Fibroblast of lung (primary cell): ENCODE measurements around the gene TNFAIP8L3. TPM values are rescaled to one million over a fixed set of nuclear protein-coding genes. Genes with fewer than 3 reads are reported as not detected.
A peak's percentile ranks its signal among the peaks of the same experiment; 100 is the strongest.

Source experiments
- DNase-seq, 2 donors: peaks; one replicate each; pipeline versions ENCODE4 v3.0.0 to v3.0.0-alpha.2; 2010; ENCODE audit warnings: low read depth in 2 of 2
- H2AFZ ChIP-seq: 2 replicates; pipeline ENCODE4 v1.5.1; 2012; ENCODE audit warnings: low read length, control low read depth, inconsistent platforms
- H3K27ac ChIP-seq: 2 replicates; pipeline ENCODE4 v1.5.1; 2011; ENCODE audit warnings: low read length, control low read depth; ENCODE audit not compliant: insufficient read depth
- H3K27me3 ChIP-seq: 2 replicates; pipeline ENCODE4 v1.5.1; 2011; ENCODE audit warnings: mild to moderate bottlenecking, low read length; ENCODE audit not compliant: control insufficient read depth, insufficient read depth
- H3K36me3 ChIP-seq: 2 replicates; pipeline ENCODE4 v1.5.1; 2011; ENCODE audit warnings: low read length; ENCODE audit not compliant: control insufficient read depth, insufficient read depth
- H3K4me1 ChIP-seq: 2 replicates; pipeline ENCODE4 v1.5.1; 2011; ENCODE audit warnings: low read length; ENCODE audit not compliant: control insufficient read depth, insufficient read depth; ENCODE audit errors: extremely low read depth
- H3K4me2 ChIP-seq: 2 replicates; pipeline ENCODE4 v1.5.1; 2011; ENCODE audit warnings: low read length, control low read depth; ENCODE audit not compliant: insufficient read depth; ENCODE audit errors: extremely low read depth
- H3K4me3 ChIP-seq, 4 experiments: fragments of 200-600 bp in 1 of 4; sonication (generic) in 1 of 4; replicated peaks in 1 of 4; 2 replicates each; pipeline ENCODE4 v1.5.1; 2011 to 2016; ENCODE audit warnings: low read length in 4 of 4, low read depth in 3 of 4, mild to moderate bottlenecking in 3 of 4, control low read depth in 2 of 4, inconsistent platforms in 1 of 4, mixed read lengths in 1 of 4; ENCODE audit not compliant: insufficient read depth in 1 of 4; ENCODE audit errors: control extremely low read depth in 1 of 4
- H3K79me2 ChIP-seq: 2 replicates; pipeline ENCODE4 v1.5.1; 2012; ENCODE audit warnings: mild to moderate bottlenecking, low read length, inconsistent platforms; ENCODE audit not compliant: control insufficient read depth, insufficient read depth
- H3K9ac ChIP-seq: 2 replicates; pipeline ENCODE4 v1.5.1; 2011; ENCODE audit warnings: mild to moderate bottlenecking, low read length, control low read depth; ENCODE audit not compliant: insufficient read depth
- H3K9me3 ChIP-seq: 2 replicates; pipeline ENCODE4 v1.5.1; 2012; ENCODE audit warnings: low read depth, low read length; ENCODE audit not compliant: control insufficient read depth, insufficient read depth
- H4K20me1 ChIP-seq: 2 replicates; pipeline ENCODE4 v1.5.1; 2011; ENCODE audit warnings: low read length; ENCODE audit not compliant: control insufficient read depth, insufficient read depth; ENCODE audit errors: extremely low read depth
- EZH2 ChIP-seq: IDR thresholded peaks from 2 replicates; pipeline ENCODE4 v1.5.1; 2012; ENCODE audit warnings: low read length, control low read depth, mild to moderate bottlenecking; ENCODE audit errors: missing control alignments
- polyA plus RNA-seq, 2 donors: library from polyadenylated mRNA; depleted of rRNA in 1 of 2; stranded (reverse) in 1 of 2; unstranded in 1 of 2; fragments of >200 nt; gene quantifications; 2 replicates each; pipeline ENCODE4 v1.2.1, GENCODE V29; 2011 to 2012; ENCODE audit warnings: missing spikeins in 1 of 2
- total RNA-seq: library from RNA; depleted of rRNA; stranded (reverse); fragments of >200 nt; gene quantifications from 2 replicates; pipeline ENCODE4 v1.2.1, GENCODE V29; 2014
- TF ChIP-seq, protein P1 (sequence below), 2 donors: IDR thresholded peaks in 1 of 2; conservative IDR thresholded peaks in 1 of 2; 1 replicate in 1 of 2; 2 replicates in 1 of 2; pipeline ENCODE4 v1.5.1; 2011 to 2012; ENCODE audit warnings: low read length in 2 of 2, control low read depth in 1 of 2, inconsistent platforms in 1 of 2, low read depth in 1 of 2, mild to moderate bottlenecking in 1 of 2

TNFAIP8L3 gene
- total and polyA plus RNA-seq, 2 donors (not counting 1 experiment from before 2014, with no cell fraction given) = 0.57 to 10.7 TPM

GRCh38 chr15:51087513-51087912 is 7.2 kb downstream of the TNFAIP8L3 start:
- H3K27me3 ChIP-seq = peaks cover 13% of the 10 kb centered on the region
- H3K79me2 ChIP-seq = no peaks in the 10 kb centered on the region
- peaks cover 3% of the 10 kb centered on the region for H3K4me1 ChIP-seq
- no peak overlapping the region for H3K27ac ChIP-seq
- peak in 1 of 2 donors; percentile 8 for DNase-seq
- no peaks in the 10 kb centered on the region for H3K36me3 ChIP-seq
- TF ChIP-seq EZH2 = no peak
- TF ChIP-seq, protein P1, sequence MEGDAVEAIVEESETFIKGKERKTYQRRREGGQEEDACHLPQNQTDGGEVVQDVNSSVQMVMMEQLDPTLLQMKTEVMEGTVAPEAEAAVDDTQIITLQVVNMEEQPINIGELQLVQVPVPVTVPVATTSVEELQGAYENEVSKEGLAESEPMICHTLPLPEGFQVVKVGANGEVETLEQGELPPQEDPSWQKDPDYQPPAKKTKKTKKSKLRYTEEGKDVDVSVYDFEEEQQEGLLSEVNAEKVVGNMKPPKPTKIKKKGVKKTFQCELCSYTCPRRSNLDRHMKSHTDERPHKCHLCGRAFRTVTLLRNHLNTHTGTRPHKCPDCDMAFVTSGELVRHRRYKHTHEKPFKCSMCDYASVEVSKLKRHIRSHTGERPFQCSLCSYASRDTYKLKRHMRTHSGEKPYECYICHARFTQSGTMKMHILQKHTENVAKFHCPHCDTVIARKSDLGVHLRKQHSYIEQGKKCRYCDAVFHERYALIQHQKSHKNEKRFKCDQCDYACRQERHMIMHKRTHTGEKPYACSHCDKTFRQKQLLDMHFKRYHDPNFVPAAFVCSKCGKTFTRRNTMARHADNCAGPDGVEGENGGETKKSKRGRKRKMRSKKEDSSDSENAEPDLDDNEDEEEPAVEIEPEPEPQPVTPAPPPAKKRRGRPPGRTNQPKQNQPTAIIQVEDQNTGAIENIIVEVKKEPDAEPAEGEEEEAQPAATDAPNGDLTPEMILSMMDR (conservative IDR thresholded peaks at IDR 0.05 in 1 of 2, IDR thresholded peaks at IDR 0.05 in 1 of 2; ENCODE audit: low read depth in 1 of 2, low read length in 2 of 2) = no peak
- H2AFZ ChIP-seq = no peak overlapping the region
- no peak overlapping the region for H3K9ac ChIP-seq
- no peaks in the 10 kb centered on the region for H3K9me3 ChIP-seq
- H3K4me3 ChIP-seq = no peak overlapping the region
- H3K4me2 ChIP-seq = no peak overlapping the region
- peaks cover 1% of the 10 kb centered on the region for H4K20me1 ChIP-seq

GRCh38 chr15:51086409-51086808 is 8.3 kb downstream of the TNFAIP8L3 start:
- TF ChIP-seq, protein P1 (conservative IDR thresholded peaks at IDR 0.05 in 1 of 2, IDR thresholded peaks at IDR 0.05 in 1 of 2; ENCODE audit: low read depth in 1 of 2, low read length in 2 of 2) = no peak
- TF ChIP-seq EZH2 = no peak
- DNase-seq = no peak
- Histone ChIP-seq H3K9me3 (no peaks in the 10 kb centered on the region), H3K27me3 (peaks cover 7% of the 10 kb centered on the region), H3K4me2 (no peak overlapping the region), H3K27ac (no peak overlapping the region), H4K20me1 (peaks cover 1% of the 10 kb centered on the region), H3K4me3 (no peak overlapping the region), H2AFZ (no peak overlapping the region), H3K9ac (no peak overlapping the region), H3K79me2 (no peaks in the 10 kb centered on the region), H3K36me3 (no peaks in the 10 kb centered on the region), H3K4me1 (peaks cover 3% of the 10 kb centered on the region)

GRCh38 chr15:51085764-51086163 is 8.9 kb downstream of the TNFAIP8L3 start:
- peak; percentile 32 to 36 for DNase-seq
- H3K27me3 ChIP-seq = peaks cover 7% of the 10 kb centered on the region
- H3K9me3 ChIP-seq = no peaks in the 10 kb centered on the region
- TF ChIP-seq, protein P1 (conservative IDR thresholded peaks at IDR 0.05 in 1 of 2, IDR thresholded peaks at IDR 0.05 in 1 of 2; ENCODE audit: low read depth in 1 of 2, low read length in 2 of 2) = no peak
- TF ChIP-seq EZH2 = no peak
- no peak overlapping the region for H3K27ac ChIP-seq
- H3K4me2 ChIP-seq = no peak overlapping the region
- H3K9ac ChIP-seq = no peak overlapping the region
- no peak overlapping the region for H2AFZ ChIP-seq
- H3K36me3 ChIP-seq = no peaks in the 10 kb centered on the region
- peaks cover 3% of the 10 kb centered on the region for H3K4me1 ChIP-seq
- no peaks in the 10 kb centered on the region for H3K79me2 ChIP-seq
- no peak overlapping the region for H3K4me3 ChIP-seq
- H4K20me1 ChIP-seq = peaks cover 1% of the 10 kb centered on the region
